Measurements from ENCODE around the gene PCP2. TPM values are rescaled to one million over a fixed set of nuclear protein-coding genes. Genes with fewer than 3 reads are reported as not detected.

The PCP2 gene
- polyA plus RNA-seq, 4 donors: 0.63 to 7.3 (median 2.3) TPM

DNA sequence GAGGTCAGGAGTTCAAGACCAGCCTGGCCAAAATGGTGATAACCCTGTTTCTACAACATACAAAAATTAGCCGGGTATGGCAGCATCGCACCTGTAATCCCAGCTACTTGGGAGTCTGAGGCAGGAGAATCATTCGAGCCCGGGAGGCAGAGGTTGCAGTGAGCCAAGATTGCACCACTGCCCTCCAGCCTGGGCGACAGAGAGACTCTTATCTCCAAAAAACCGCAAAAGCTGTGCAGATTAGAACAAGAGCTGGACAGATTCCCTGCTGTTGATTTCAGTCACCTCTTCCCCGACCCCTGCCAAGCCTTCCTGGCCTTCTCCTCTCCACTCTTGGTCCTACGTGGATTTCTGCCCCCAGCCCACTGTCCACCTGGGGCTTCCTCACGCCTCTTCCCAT, 29.6 kb downstream of the PCP2 start:
- no peaks in the 10 kb centered on the region for H3K9me3 ChIP-seq (ENCODE audit: control insufficient read depth in 2 of 2, insufficient read depth in 1 of 2, low read depth in 1 of 2, low read length in 1 of 2)
- DNase-seq: no peak
- H3K27ac ChIP-seq (ENCODE audit: low read depth in 1 of 3, low read length in 2 of 3): no peak overlapping the region
- FAIRE-seq: no peak
- 66 to 81% (median 81%) methylated on average over 9 of the region's 9 CpGs for whole genome bisulfite sequencing, 3 donors
- H3K4me1 ChIP-seq (ENCODE audit: control insufficient read depth in 3 of 3, insufficient read depth in 2 of 3, low read depth in 1 of 3, low read length in 2 of 3): no peaks in the 10 kb centered on the region
- H3K36me3 ChIP-seq (ENCODE audit: control insufficient read depth in 3 of 3, insufficient read depth in 2 of 3, low read depth in 1 of 3, low read length in 3 of 3): peaks cover 0 to 59% (median 8%) of the 10 kb centered on the region in 3 donors
- H3K27me3 ChIP-seq (ENCODE audit: control insufficient read depth in 3 of 3, insufficient read depth in 3 of 3, low read length in 3 of 3): no peaks in the 10 kb centered on the region
- no peak overlapping the region for H3K4me3 ChIP-seq (ENCODE audit: low read depth in 1 of 3, low read length in 3 of 3)

DNA sequence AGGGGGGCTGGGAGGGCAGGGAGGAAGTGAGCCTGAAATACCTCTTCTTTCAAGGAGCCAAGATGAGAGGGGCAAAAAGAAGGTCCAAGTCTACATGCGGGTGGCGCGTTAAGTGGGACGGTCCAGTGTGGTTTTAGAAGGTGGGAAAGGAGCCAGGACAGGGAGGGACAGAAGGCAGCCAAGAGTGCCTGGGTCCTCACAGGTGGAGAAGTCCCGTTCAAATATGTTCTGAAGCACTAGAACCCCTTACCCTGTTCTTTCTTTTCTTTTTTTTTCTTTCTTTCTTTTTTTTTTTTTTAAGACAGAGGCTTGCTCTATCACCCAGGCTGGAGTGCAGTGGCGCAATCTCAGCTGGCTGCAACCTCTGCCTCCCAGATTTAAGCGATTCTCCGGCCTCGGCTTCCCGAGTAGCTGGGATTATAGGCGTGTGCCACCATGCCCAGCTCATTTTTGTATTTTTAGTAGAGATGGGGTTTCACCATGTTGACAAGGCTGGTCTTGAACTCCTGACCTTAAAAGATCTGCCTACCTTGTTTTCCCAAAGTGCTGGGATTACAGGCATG, 30.5 kb downstream of the PCP2 start:
- WGBS, 3 donors: 73 to 83% (median 75%) methylated on average over 11 of the region's 11 CpGs
- Histone ChIP-seq H3K27me3 (ENCODE audit: control insufficient read depth in 3 of 3, insufficient read depth in 3 of 3, low read length in 3 of 3) (no peaks in the 10 kb centered on the region), H3K4me1 (ENCODE audit: control insufficient read depth in 3 of 3, insufficient read depth in 2 of 3, low read depth in 1 of 3, low read length in 2 of 3) (no peaks in the 10 kb centered on the region), H3K4me3 (ENCODE audit: low read depth in 1 of 3, low read length in 3 of 3) (no peak overlapping the region), H3K9me3 (ENCODE audit: control insufficient read depth in 2 of 2, insufficient read depth in 1 of 2, low read depth in 1 of 2, low read length in 1 of 2) (no peaks in the 10 kb centered on the region), H3K36me3 (ENCODE audit: control insufficient read depth in 3 of 3, insufficient read depth in 2 of 3, low read depth in 1 of 3, low read length in 3 of 3) (peaks cover 0 to 55% (median 5%) of the 10 kb centered on the region in 3 donors), H3K27ac (ENCODE audit: low read depth in 1 of 3, low read length in 2 of 3) (no peak overlapping the region)
- FAIRE-seq (no peak), DNase-seq (no peak)

DNA sequence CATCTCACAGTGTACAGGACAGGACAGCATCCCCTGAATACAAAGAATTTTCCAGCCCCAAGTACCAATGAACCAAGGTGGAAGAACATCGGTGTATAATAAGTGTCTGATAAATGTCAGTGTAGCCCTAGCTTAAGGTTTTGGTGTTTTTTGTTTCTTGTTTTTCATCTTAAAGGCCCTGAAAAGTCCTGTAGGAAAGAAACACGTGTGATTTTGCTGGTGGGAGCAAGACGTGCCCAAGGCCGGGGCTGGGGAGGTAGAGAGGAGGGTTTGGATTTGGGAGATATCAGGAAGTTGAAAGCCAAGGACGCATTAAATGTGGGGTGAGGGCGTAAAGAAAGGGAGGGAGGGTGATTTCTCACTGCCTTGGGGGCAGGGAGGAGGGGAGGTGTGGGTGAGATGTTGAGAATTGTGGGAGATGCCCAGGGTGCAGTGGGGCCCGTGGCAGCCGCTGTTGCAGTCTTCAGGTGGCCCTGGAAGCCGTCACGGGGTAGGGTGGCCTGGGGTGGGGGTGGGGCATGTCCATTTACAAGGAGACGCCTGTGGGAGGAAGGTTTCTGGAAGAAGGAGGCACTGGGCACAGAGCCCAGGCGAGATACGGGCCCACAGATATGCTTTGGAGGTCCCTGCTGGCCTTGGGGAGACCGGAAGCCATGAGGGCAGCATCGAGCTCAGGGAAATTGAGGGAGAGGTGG, 31.1 kb downstream of the PCP2 start:
- H3K27ac ChIP-seq (ENCODE audit: low read depth in 1 of 3, low read length in 2 of 3): no peak overlapping the region
- WGBS, 3 donors: 29 to 48% (median 42%) methylated on average over 15 of the region's 15 CpGs
- H3K36me3 ChIP-seq (ENCODE audit: control insufficient read depth in 3 of 3, insufficient read depth in 2 of 3, low read depth in 1 of 3, low read length in 3 of 3): peaks cover 0 to 55% (median 3%) of the 10 kb centered on the region in 3 donors
- DNase-seq (no peak), FAIRE-seq (no peak)
- H3K4me3 ChIP-seq (ENCODE audit: low read depth in 1 of 3, low read length in 3 of 3): no peak overlapping the region
- H3K9me3 ChIP-seq (ENCODE audit: control insufficient read depth in 2 of 2, insufficient read depth in 1 of 2, low read depth in 1 of 2, low read length in 1 of 2): no peaks in the 10 kb centered on the region
- H3K27me3 ChIP-seq (ENCODE audit: control insufficient read depth in 3 of 3, insufficient read depth in 3 of 3, low read length in 3 of 3): peaks cover 0 to under 1% (median 0%) of the 10 kb centered on the region in 3 donors
- H3K4me1 ChIP-seq (ENCODE audit: control insufficient read depth in 3 of 3, insufficient read depth in 2 of 3, low read depth in 1 of 3, low read length in 2 of 3): no peaks in the 10 kb centered on the region

DNA sequence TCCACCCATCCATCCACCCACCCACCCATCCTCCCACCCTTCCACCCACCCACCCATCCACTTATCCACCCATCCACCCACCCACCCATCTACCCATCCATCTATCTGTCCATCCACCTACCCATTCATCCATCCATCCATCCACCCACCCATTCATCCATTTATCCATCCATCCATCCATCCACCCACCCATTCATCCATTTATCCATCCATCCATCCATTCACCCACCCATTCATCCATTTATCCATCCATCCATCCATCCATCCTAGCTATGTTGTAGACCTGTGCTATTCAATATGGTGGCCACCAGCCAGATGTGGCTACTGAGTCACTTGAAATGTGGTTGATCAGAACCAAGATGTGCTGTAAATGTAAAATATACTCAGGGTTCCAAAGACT, 32.8 kb downstream of the PCP2 start:
- FAIRE-seq (no peak), DNase-seq (no peak)
- Histone ChIP-seq H3K4me3 (ENCODE audit: low read depth in 1 of 3, low read length in 3 of 3) (no peak overlapping the region), H3K9me3 (ENCODE audit: control insufficient read depth in 2 of 2, insufficient read depth in 1 of 2, low read depth in 1 of 2, low read length in 1 of 2) (no peaks in the 10 kb centered on the region), H3K27ac (ENCODE audit: low read depth in 1 of 3, low read length in 2 of 3) (no peak overlapping the region), H3K36me3 (ENCODE audit: control insufficient read depth in 3 of 3, insufficient read depth in 2 of 3, low read depth in 1 of 3, low read length in 3 of 3) (peaks cover 0 to 50% (median 0%) of the 10 kb centered on the region in 3 donors), H3K4me1 (ENCODE audit: control insufficient read depth in 3 of 3, insufficient read depth in 2 of 3, low read depth in 1 of 3, low read length in 2 of 3) (peaks cover 0 to 4% (median 0%) of the 10 kb centered on the region in 3 donors), H3K27me3 (ENCODE audit: control insufficient read depth in 3 of 3, insufficient read depth in 3 of 3, low read length in 3 of 3) (peaks cover 0 to 8% (median 6%) of the 10 kb centered on the region in 3 donors)

DNA sequence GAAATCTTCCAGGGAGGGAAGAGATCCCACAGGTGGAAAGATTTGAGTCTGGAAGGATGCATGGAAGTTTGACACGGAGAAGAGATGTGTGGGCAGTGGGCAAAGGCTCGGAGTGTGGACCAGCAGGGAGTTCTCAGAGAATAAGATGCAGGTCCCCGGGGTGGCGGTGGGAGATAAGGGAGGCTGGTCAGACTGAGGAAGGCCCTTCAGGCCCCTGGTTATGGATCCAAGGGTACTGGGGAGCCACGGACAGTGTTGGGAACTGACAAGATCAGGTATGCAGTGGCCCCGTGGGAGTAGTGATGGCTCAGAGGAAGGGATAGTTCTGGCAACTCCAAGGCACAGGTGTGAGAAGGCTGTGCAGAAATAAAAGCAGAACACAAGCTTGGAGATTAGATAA, 35.3 kb downstream of the PCP2 start:
- WGBS, 3 donors: 69 to 74% (median 70%) methylated on average over 6 of the region's 6 CpGs

DNA sequence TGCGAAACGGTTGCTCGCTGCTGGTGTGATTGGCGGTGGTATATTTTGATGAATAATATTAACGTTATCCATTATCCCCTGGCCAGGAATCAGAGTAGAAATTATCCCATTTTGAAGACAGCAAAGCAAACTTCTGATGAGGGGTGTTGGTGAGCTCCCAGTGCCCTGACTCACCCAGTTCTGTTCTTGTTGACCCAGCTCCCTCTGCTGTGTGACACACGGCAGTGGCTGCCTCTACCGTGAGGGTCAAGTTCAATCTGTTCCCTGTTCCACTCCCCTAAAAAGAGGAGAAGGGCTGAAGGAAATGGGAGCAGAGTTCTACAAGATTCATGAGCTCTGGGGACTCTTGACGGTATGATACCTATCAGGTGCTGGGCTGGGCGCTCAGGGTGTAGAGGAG, 35.8 kb downstream of the PCP2 start:
- Histone ChIP-seq H3K4me1 (ENCODE audit: control insufficient read depth in 3 of 3, insufficient read depth in 2 of 3, low read depth in 1 of 3, low read length in 2 of 3) (peaks cover 0 to 4% (median 0%) of the 10 kb centered on the region in 3 donors), H3K36me3 (ENCODE audit: control insufficient read depth in 3 of 3, insufficient read depth in 2 of 3, low read depth in 1 of 3, low read length in 3 of 3) (peaks cover 0 to 28% (median 0%) of the 10 kb centered on the region in 3 donors), H3K27ac (ENCODE audit: low read depth in 1 of 3, low read length in 2 of 3) (no peak overlapping the region), H3K27me3 (ENCODE audit: control insufficient read depth in 3 of 3, insufficient read depth in 3 of 3, low read length in 3 of 3) (peaks cover 0 to 10% (median 9%) of the 10 kb centered on the region in 3 donors), H3K9me3 (ENCODE audit: control insufficient read depth in 2 of 2, insufficient read depth in 1 of 2, low read depth in 1 of 2, low read length in 1 of 2) (no peaks in the 10 kb centered on the region), H3K4me3 (ENCODE audit: low read depth in 1 of 3, low read length in 3 of 3) (peak overlapping the region in 1 of 3 donors; percentile 72)
- DNase-seq (no peak), FAIRE-seq (no peak)
- 61 to 69% (median 62%) methylated on average over 9 of the region's 9 CpGs for WGBS, 3 donors

More for the DNA sequence above, 35.3 kb downstream of the PCP2 start:
- H3K4me1 ChIP-seq (ENCODE audit: control insufficient read depth in 3 of 3, insufficient read depth in 2 of 3, low read depth in 1 of 3, low read length in 2 of 3): peaks cover 0 to 4% (median 0%) of the 10 kb centered on the region in 3 donors
- peaks cover 0 to 28% (median 0%) of the 10 kb centered on the region in 3 donors for H3K36me3 ChIP-seq (ENCODE audit: control insufficient read depth in 3 of 3, insufficient read depth in 2 of 3, low read depth in 1 of 3, low read length in 3 of 3)
- H3K27me3 ChIP-seq (ENCODE audit: control insufficient read depth in 3 of 3, insufficient read depth in 3 of 3, low read length in 3 of 3): peaks cover 0 to 10% (median 9%) of the 10 kb centered on the region in 3 donors
- FAIRE-seq (no peak), DNase-seq (no peak)
- H3K4me3 ChIP-seq (ENCODE audit: low read depth in 1 of 3, low read length in 3 of 3): no peak overlapping the region
- no peak overlapping the region for H3K27ac ChIP-seq (ENCODE audit: low read depth in 1 of 3, low read length in 2 of 3)
- H3K9me3 ChIP-seq (ENCODE audit: control insufficient read depth in 2 of 2, insufficient read depth in 1 of 2, low read depth in 1 of 2, low read length in 1 of 2): no peaks in the 10 kb centered on the region

DNA sequence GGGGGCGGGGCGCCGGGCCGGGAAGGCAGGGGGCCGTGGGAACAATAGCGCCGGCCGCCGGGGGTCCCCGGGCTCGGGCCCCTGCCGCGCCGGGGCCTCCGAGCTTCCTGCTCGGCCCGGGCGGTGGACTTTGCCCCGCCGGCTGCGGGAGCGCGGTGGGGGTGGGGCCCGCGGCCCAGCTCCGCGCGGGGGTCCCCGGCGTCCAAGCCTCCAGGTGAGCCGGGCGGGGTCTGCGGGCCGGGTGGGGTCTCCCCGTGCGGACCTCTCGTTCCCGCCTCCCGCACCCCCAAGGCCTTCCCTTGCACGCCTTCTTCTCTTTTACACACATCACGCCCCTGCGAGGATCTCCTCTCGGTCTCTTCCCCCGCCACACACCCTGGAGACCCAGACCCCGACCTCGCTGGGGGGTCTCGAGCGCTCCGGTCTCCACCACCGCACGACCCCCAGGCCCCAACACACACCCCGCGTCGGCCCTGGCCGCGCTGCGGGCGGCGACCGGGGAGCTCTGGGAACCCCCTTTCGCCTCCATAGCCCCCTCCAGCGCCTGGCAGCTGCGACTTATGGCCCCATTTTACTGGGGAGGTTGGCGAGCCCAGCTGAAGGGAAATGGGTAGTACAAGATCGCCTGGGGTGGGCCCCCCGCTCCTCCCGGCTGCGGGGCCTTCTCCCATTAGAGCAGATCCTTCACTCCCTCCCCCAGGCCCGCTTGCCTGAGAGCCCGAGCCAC, 37.1 kb downstream of the PCP2 start:
- WGBS, 3 donors: 2 to 3% (median 2%) methylated on average over 29 to 70 of the region's 70 CpGs
- Histone ChIP-seq H3K4me3 (ENCODE audit: low read depth in 1 of 3, low read length in 3 of 3) (peak overlapping the region; percentile 61 to 85 (median 72)), H3K36me3 (ENCODE audit: control insufficient read depth in 3 of 3, insufficient read depth in 2 of 3, low read depth in 1 of 3, low read length in 3 of 3) (peaks cover 0 to 24% (median 0%) of the 10 kb centered on the region in 3 donors), H3K4me1 (ENCODE audit: control insufficient read depth in 3 of 3, insufficient read depth in 2 of 3, low read depth in 1 of 3, low read length in 2 of 3) (peaks cover 0 to 4% (median 0%) of the 10 kb centered on the region in 3 donors), H3K9me3 (ENCODE audit: control insufficient read depth in 2 of 2, insufficient read depth in 1 of 2, low read depth in 1 of 2, low read length in 1 of 2) (no peaks in the 10 kb centered on the region), H3K27ac (ENCODE audit: low read depth in 1 of 3, low read length in 2 of 3) (peak overlapping the region; percentile 44 to 68 (median 58)), H3K27me3 (ENCODE audit: control insufficient read depth in 3 of 3, insufficient read depth in 3 of 3, low read length in 3 of 3) (peaks cover 0 to 10% (median 9%) of the 10 kb centered on the region in 3 donors)
- FAIRE-seq (no peak), DNase-seq (peak; percentile 56 to 66)

DNA sequence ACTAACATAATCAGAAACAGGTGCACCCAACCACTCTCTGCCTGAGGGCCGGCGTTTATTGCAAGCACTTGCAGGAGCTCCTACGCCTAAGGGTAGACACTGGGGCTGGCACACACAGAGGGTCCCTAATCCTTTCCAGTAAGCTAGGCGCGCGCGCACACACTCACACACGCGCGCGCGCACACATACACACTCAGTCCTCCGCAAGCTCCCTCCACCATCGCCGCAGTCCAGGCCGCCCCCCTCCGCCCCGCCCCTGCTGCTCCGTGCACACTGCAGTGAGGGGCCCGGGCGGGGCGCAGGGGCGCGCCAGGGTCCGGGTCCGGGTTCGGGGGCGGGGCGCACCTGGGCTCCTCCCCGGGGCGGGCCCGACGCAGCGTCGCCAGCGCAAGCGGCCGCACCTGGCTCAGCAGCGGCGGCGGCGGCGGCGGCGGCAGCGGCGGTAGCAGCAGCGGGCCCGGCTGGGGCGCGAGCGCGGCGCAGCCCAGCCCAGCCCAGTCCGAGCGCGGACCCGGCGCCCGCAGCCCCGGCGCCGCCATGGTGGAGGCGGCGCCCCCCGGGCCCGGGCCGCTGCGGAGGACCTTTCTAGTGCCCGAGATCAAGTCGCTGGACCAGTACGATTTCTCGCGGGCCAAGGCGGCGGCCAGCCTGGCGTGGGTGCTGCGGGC, 37.9 kb downstream of the PCP2 start, which contains the start of gene CAMSAP3:
Gene CAMSAP3 (plus strand): TSS at position 398 of the 668 bp plus-strand sequence. CDS start 140 bp downstream, at position 538.
- 0 to 2% (median 1%) methylated on average over 30 to 78 of the region's 78 CpGs for WGBS, 3 donors
- Histone ChIP-seq H3K9me3 (ENCODE audit: control insufficient read depth in 2 of 2, insufficient read depth in 1 of 2, low read depth in 1 of 2, low read length in 1 of 2) (no peaks in the 10 kb centered on the region), H3K4me3 (ENCODE audit: low read depth in 1 of 3, low read length in 3 of 3) (peak within 1 kb of the TSS; percentile 61 to 85 (median 72)), H3K4me1 (ENCODE audit: control insufficient read depth in 3 of 3, insufficient read depth in 2 of 3, low read depth in 1 of 3, low read length in 2 of 3) (peaks cover 0 to 5% (median 0%) of the 10 kb centered on the region in 3 donors), H3K36me3 (ENCODE audit: control insufficient read depth in 3 of 3, insufficient read depth in 2 of 3, low read depth in 1 of 3, low read length in 3 of 3) (peaks cover 0 to 21% (median 0%) of the 10 kb centered on the region in 3 donors), H3K27me3 (ENCODE audit: control insufficient read depth in 3 of 3, insufficient read depth in 3 of 3, low read length in 3 of 3) (peaks cover 0 to 10% (median 9%) of the 10 kb centered on the region in 3 donors), H3K27ac (ENCODE audit: low read depth in 1 of 3, low read length in 2 of 3) (peak within 1 kb of the TSS; percentile 44 to 68 (median 59))
- no peak for FAIRE-seq
- DNase-seq: peak; percentile 70 to 94

Data from small intestine (tissue), 7 donors.